Measurements from ENCODE around the gene SLC5A6. TPM values are rescaled to one million over a fixed set of nuclear protein-coding genes. Genes with fewer than 3 reads are reported as not detected.

The SLC5A6 gene
- polyA plus RNA-seq, 1 donor from 2014 or later: 64.3 TPM

DNA sequence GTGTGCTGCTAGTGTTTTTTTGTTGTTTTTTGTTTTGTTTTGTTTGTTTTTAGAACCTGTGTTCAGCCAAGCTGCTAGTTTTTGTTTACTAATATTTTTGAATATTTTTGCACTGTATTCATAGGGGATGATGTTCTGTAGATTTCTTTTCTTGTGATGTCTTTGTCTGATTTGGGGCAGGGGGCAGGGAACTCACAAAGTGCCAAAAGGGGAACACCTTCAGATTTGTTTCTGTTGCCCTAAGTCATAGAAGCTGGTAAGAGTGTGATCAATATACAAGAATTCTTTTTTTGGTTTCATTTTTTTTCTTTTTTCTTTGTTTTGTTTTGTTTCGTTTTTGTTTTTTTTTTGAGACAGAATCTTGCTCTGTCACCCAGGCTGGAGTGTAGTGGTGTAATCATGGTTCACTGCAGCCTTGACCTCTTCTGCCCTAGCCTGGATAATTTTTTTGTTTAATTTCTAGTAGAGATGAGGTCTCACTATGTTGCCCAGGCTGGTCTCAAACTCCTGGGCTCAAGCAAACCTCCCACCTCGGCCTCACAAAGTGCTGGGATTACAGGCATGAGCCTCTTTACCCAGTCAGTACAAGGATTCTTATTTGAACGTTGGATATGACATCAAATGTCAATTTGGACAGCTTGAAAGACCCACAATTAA lies 32.6 kb downstream of the SLC5A6 start:
- Histone ChIP-seq H3K9me3 (ENCODE audit: low read length) (no peaks in the 10 kb centered on the region), H3K36me3 (ENCODE audit: insufficient read depth, low read length) (no peaks in the 10 kb centered on the region), H2AFZ (ENCODE audit: low read depth, low read length) (no peak overlapping the region), H4K20me1 (ENCODE audit: insufficient read depth) (no peaks in the 10 kb centered on the region), H3K9me2 (ENCODE audit: insufficient read depth, low read length) (no peaks in the 10 kb centered on the region), H3K27ac (ENCODE audit: low read length) (no peak overlapping the region), H3K9ac (ENCODE audit: low read length) (no peak overlapping the region), H3F3A (ENCODE audit: insufficient read depth, low read length, poor library complexity, severe bottlenecking) (no peaks in the 10 kb centered on the region), H3K4me3 (ENCODE audit: low read length) (no peak overlapping the region), H3K79me2 (replicated peaks; ENCODE audit: insufficient read depth, low read length) (no peaks in the 10 kb centered on the region), H3K27me3 (ENCODE audit: insufficient read depth, low read depth, low read length) (no peaks in the 10 kb centered on the region), H3K4me2 (ENCODE audit: low read length) (no peak overlapping the region)
- TF ChIP-seq EZH2 (IDR thresholded peaks at IDR 0.05; ENCODE audit: borderline replicate concordance, insufficient read depth, low read length, poor library complexity, severe bottlenecking): no peak
- TF ChIP-seq, protein P1, sequence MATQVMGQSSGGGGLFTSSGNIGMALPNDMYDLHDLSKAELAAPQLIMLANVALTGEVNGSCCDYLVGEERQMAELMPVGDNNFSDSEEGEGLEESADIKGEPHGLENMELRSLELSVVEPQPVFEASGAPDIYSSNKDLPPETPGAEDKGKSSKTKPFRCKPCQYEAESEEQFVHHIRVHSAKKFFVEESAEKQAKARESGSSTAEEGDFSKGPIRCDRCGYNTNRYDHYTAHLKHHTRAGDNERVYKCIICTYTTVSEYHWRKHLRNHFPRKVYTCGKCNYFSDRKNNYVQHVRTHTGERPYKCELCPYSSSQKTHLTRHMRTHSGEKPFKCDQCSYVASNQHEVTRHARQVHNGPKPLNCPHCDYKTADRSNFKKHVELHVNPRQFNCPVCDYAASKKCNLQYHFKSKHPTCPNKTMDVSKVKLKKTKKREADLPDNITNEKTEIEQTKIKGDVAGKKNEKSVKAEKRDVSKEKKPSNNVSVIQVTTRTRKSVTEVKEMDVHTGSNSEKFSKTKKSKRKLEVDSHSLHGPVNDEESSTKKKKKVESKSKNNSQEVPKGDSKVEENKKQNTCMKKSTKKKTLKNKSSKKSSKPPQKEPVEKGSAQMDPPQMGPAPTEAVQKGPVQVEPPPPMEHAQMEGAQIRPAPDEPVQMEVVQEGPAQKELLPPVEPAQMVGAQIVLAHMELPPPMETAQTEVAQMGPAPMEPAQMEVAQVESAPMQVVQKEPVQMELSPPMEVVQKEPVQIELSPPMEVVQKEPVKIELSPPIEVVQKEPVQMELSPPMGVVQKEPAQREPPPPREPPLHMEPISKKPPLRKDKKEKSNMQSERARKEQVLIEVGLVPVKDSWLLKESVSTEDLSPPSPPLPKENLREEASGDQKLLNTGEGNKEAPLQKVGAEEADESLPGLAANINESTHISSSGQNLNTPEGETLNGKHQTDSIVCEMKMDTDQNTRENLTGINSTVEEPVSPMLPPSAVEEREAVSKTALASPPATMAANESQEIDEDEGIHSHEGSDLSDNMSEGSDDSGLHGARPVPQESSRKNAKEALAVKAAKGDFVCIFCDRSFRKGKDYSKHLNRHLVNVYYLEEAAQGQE (IDR thresholded peaks at IDR 0.05; ENCODE audit: borderline replicate concordance): no peak
- no peak for TF ChIP-seq TAF1 (IDR thresholded peaks at IDR 0.05; ENCODE audit: low read depth)
- TF ChIP-seq MXI1 (conservative IDR thresholded peaks at IDR 0.05; ENCODE audit: poor library complexity, severe bottlenecking): no peak
- no peak for TF ChIP-seq POLR2AphosphoS5 (IDR thresholded peaks at IDR 0.05)
- TF ChIP-seq, protein P2, sequence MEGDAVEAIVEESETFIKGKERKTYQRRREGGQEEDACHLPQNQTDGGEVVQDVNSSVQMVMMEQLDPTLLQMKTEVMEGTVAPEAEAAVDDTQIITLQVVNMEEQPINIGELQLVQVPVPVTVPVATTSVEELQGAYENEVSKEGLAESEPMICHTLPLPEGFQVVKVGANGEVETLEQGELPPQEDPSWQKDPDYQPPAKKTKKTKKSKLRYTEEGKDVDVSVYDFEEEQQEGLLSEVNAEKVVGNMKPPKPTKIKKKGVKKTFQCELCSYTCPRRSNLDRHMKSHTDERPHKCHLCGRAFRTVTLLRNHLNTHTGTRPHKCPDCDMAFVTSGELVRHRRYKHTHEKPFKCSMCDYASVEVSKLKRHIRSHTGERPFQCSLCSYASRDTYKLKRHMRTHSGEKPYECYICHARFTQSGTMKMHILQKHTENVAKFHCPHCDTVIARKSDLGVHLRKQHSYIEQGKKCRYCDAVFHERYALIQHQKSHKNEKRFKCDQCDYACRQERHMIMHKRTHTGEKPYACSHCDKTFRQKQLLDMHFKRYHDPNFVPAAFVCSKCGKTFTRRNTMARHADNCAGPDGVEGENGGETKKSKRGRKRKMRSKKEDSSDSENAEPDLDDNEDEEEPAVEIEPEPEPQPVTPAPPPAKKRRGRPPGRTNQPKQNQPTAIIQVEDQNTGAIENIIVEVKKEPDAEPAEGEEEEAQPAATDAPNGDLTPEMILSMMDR (IDR thresholded peaks at IDR 0.05; ENCODE audit: poor library complexity, severe bottlenecking): no peak
- TF ChIP-seq RAD21 (conservative IDR thresholded peaks at IDR 0.05): no peak
- no peak for TF ChIP-seq SMC3 (conservative IDR thresholded peaks at IDR 0.05; ENCODE audit: poor library complexity)
- no peak for TF ChIP-seq EP300 (conservative IDR thresholded peaks at IDR 0.05; ENCODE audit: poor library complexity, severe bottlenecking)

DNA sequence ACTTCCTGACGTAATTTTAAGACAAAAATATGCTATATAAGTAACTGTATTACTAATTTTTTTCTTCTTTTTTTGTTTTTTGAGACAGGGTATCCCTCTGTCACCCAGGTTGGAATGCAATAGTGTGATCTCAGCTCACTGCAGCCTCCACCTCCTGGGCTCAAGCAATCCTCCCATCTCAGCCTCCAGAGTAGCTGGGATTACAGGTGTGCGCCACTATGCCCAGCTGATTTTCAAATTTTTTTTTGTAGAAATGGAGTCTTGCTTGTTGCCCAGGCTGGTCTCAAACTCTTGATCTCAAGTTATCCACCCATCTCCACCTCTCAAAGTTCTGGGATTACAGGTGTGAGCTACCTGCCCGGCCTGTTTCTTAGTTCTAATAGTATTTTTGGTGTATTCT lies 33.6 kb downstream of the SLC5A6 start:
- Histone ChIP-seq H3K4me3 (ENCODE audit: low read length) (no peak overlapping the region), H3K27me3 (ENCODE audit: insufficient read depth, low read depth, low read length) (no peaks in the 10 kb centered on the region), H3F3A (ENCODE audit: insufficient read depth, low read length, poor library complexity, severe bottlenecking) (no peaks in the 10 kb centered on the region), H3K9me3 (ENCODE audit: low read length) (no peaks in the 10 kb centered on the region), H3K9ac (ENCODE audit: low read length) (no peak overlapping the region), H3K4me2 (ENCODE audit: low read length) (no peak overlapping the region), H3K27ac (ENCODE audit: low read length) (no peak overlapping the region), H3K79me2 (replicated peaks; ENCODE audit: insufficient read depth, low read length) (no peaks in the 10 kb centered on the region), H3K36me3 (ENCODE audit: insufficient read depth, low read length) (no peaks in the 10 kb centered on the region), H2AFZ (ENCODE audit: low read depth, low read length) (no peak overlapping the region), H3K9me2 (ENCODE audit: insufficient read depth, low read length) (no peaks in the 10 kb centered on the region), H4K20me1 (ENCODE audit: insufficient read depth) (no peaks in the 10 kb centered on the region)
- TF ChIP-seq EZH2 (IDR thresholded peaks at IDR 0.05; ENCODE audit: borderline replicate concordance, insufficient read depth, low read length, poor library complexity, severe bottlenecking) (no peak), SMC3 (conservative IDR thresholded peaks at IDR 0.05; ENCODE audit: poor library complexity) (no peak), POLR2AphosphoS5 (IDR thresholded peaks at IDR 0.05) (no peak), EP300 (conservative IDR thresholded peaks at IDR 0.05; ENCODE audit: poor library complexity, severe bottlenecking) (no peak), MXI1 (conservative IDR thresholded peaks at IDR 0.05; ENCODE audit: poor library complexity, severe bottlenecking) (no peak), TAF1 (IDR thresholded peaks at IDR 0.05; ENCODE audit: low read depth) (no peak), RAD21 (conservative IDR thresholded peaks at IDR 0.05) (no peak)
- TF ChIP-seq, protein P2 (IDR thresholded peaks at IDR 0.05; ENCODE audit: poor library complexity, severe bottlenecking): no peak
- TF ChIP-seq, protein P1 (IDR thresholded peaks at IDR 0.05; ENCODE audit: borderline replicate concordance): no peak
